ENCODE measurements around the gene EXT2.

EXT2 gene

DNA sequence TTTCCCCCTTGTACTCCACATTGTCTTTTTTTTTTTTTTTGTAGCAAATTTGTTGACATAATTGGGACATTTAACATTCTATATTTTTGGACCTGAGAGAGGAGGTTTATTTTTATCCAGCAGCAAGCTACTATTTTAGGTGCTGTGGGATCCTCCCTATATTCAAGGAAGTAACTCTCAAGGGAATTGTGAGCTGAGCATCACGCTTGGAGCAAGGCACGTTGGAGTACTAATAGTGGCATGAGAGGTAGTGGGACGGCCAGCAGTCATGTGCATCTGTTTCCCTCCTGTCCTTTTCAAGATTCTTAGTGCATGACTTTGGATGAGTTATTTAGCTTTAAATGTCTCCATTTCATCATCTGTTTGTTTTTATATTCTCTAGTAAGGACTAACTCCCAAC lies 52.3 kb downstream of the EXT2 start:
- no peak for DNase-seq (ENCODE audit: low read depth)
- no peak overlapping the region for H3K4me3 ChIP-seq (ENCODE audit: low read depth, low read length)
- TF ChIP-seq MYC (IDR thresholded peaks at IDR 0.05; ENCODE audit: low read depth, low read length) (no peak), CTCF (IDR thresholded peaks at IDR 0.05; ENCODE audit: low read depth, low read length) (no peak), POLR2A (IDR thresholded peaks at IDR 0.05; ENCODE audit: extremely low read depth, insufficient read length) (no peak)
- TF ChIP-seq, protein P1, sequence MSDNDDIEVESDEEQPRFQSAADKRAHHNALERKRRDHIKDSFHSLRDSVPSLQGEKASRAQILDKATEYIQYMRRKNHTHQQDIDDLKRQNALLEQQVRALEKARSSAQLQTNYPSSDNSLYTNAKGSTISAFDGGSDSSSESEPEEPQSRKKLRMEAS (IDR thresholded peaks at IDR 0.05; ENCODE audit: low read depth, low read length) = no peak

DNA sequence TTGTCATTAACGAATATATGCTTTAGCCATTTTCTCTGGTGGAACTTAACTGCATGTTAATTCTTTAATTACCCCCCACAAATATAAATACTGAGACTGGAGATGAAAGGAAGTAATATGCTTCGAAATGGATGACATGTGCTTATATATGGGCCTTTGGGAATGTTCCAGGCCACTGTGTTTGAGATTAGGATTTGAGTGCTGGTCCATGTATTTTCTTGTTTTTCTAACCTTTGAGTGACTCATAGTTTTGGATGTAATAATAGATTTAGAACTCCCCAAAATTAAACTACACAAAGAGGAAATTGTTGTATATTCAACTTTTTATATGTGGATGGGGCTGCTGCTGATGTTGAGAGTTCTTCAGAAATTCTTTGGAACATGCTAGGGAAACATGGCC lies 54.2 kb downstream of the EXT2 start:
- TF ChIP-seq CTCF (IDR thresholded peaks at IDR 0.05; ENCODE audit: low read depth, low read length) (no peak), MYC (IDR thresholded peaks at IDR 0.05; ENCODE audit: low read depth, low read length) (no peak), POLR2A (IDR thresholded peaks at IDR 0.05; ENCODE audit: extremely low read depth, insufficient read length) (no peak)
- TF ChIP-seq, protein P1 (IDR thresholded peaks at IDR 0.05; ENCODE audit: low read depth, low read length) = no peak
- DNase-seq (ENCODE audit: low read depth) = no peak
- H3K4me3 ChIP-seq (ENCODE audit: low read depth, low read length) = no peak overlapping the region

- TF ChIP-seq CTCF (IDR thresholded peaks at IDR 0.05; ENCODE audit: low read depth, low read length) = no peak
- no peak for TF ChIP-seq POLR2A (IDR thresholded peaks at IDR 0.05; ENCODE audit: extremely low read depth, insufficient read length)
- H3K4me3 ChIP-seq (ENCODE audit: low read depth, low read length) = no peak overlapping the region
- DNase-seq (ENCODE audit: low read depth) = no peak
These were observed 54.9 kb downstream of the EXT2 start for GRCh38 chr11:44150401-44150800.

DNA sequence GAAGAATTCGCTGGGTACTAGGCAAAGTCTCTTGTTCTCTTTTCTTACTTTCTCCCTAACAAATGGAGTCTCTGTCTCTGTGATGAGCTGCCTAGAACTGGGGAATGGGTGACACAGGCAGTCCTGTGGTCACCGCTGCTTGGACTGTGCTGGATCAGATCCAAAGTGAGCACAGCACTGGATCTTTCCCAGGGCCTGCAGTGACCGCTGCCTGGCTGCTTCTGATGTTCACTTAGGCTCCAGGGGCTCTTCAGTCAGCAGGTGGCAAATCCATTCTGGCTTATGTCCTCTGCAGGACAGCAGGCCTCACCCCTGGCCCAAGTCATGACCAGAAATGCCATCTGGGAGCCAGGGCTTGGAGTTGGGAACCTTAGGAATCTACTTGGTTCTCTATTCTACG lies 61.5 kb downstream of the EXT2 start:
- TF ChIP-seq POLR2A (IDR thresholded peaks at IDR 0.05; ENCODE audit: extremely low read depth, insufficient read length) = no peak
- no peak for TF ChIP-seq MYC (IDR thresholded peaks at IDR 0.05; ENCODE audit: low read depth, low read length)
- TF ChIP-seq, protein P1 (IDR thresholded peaks at IDR 0.05; ENCODE audit: low read depth, low read length) = no peak
- no peak for TF ChIP-seq CTCF (IDR thresholded peaks at IDR 0.05; ENCODE audit: low read depth, low read length)
- H3K4me3 ChIP-seq (ENCODE audit: low read depth, low read length) = no peak overlapping the region
- no peak for DNase-seq (ENCODE audit: low read depth)

- no peak for DNase-seq (ENCODE audit: low read depth)
- H3K4me3 ChIP-seq (ENCODE audit: low read depth, low read length) = no peak overlapping the region
- TF ChIP-seq MYC (IDR thresholded peaks at IDR 0.05; ENCODE audit: low read depth, low read length) = no peak
- TF ChIP-seq POLR2A (IDR thresholded peaks at IDR 0.05; ENCODE audit: extremely low read depth, insufficient read length) = no peak
- TF ChIP-seq, protein P1 (IDR thresholded peaks at IDR 0.05; ENCODE audit: low read depth, low read length) = no peak
- no peak for TF ChIP-seq CTCF (IDR thresholded peaks at IDR 0.05; ENCODE audit: low read depth, low read length)
These were observed 62.9 kb downstream of the EXT2 start for GRCh38 chr11:44158384-44158783.

Data from NB4 (cell line).